Panc1 (cell line): ENCODE results near the gene DPT. TPM values are rescaled to one million over a fixed set of nuclear protein-coding genes. Genes with fewer than 3 reads are reported as not detected.

ENCODE experiments used
- ATAC-seq: fragments of 200-7000 bp; cut with Tn5 transposase; 2 replicates; pipeline ENCODE4 v1.9.1; 2020; ENCODE audit warnings: mild to moderate bottlenecking, moderate library complexity
- BruUV-seq: library from RNA; stranded (reverse); fragments of 400-500 nt; replicated peaks from 2 replicates; lab custom pipeline; 2021; lab: Mats Ljungman, UMichigan
- CTCF ChIA-PET: fragments of 300-600 bp; sonication (Branson Sonifier 250); formaldehyde crosslinking; loops from one replicate; lab custom pipeline; 2022; ENCODE audit warnings: antibody characterized with exemption; lab: Charles Lee
- POLR2A ChIA-PET: fragments of 300-600 bp; sonication (Branson Sonifier 250); formaldehyde crosslinking; loops from one replicate; lab custom pipeline; 2022; ENCODE audit warnings: antibody characterized with exemption; lab: Charles Lee
- DNase-seq: peaks from one replicate; pipeline ENCODE4 v3.0.0-alpha.2; 2010; ENCODE audit warnings: low read depth, low spot score
- H3K27ac ChIP-seq: 2 replicates; pipeline ENCODE4 v1.5.1; 2011; ENCODE audit warnings: mild to moderate bottlenecking, low read length, inconsistent platforms
- H3K27me3 ChIP-seq: fragments of 200-500 bp; sonication (Bioruptor generic); 2 replicates; pipeline ENCODE4 v1.6.0; 2014; ENCODE audit warnings: low read length, inconsistent platforms; ENCODE audit not compliant: control insufficient read depth, insufficient read depth
- H3K36me3 ChIP-seq: fragments of 200-500 bp; sonication (Bioruptor generic); 2 replicates; pipeline ENCODE4 v1.5.1; 2014; ENCODE audit warnings: inconsistent platforms, mild to moderate bottlenecking, low read length, moderate library complexity; ENCODE audit not compliant: control insufficient read depth, insufficient read depth
- H3K4me1 ChIP-seq: 2 replicates; pipeline ENCODE4 v1.5.1; 2011; ENCODE audit warnings: inconsistent platforms, mild to moderate bottlenecking, low read length, moderate library complexity; ENCODE audit not compliant: control insufficient read depth, insufficient read depth
- H3K4me3 ChIP-seq, 2 experiments: 2 replicates each; pipeline ENCODE4 v1.5.1; 2011 to 2012; ENCODE audit warnings: low read depth in 2 of 2, low read length in 2 of 2, mild to moderate bottlenecking in 2 of 2, inconsistent platforms in 1 of 2, moderate library complexity in 1 of 2
- H3K9me3 ChIP-seq: fragments of 200-500 bp; sonication (Bioruptor generic); 2 replicates; pipeline ENCODE4 v1.5.1; 2014; ENCODE audit warnings: low read depth, mild to moderate bottlenecking, inconsistent platforms, low read length, moderate library complexity; ENCODE audit not compliant: control insufficient read depth, insufficient read depth
- CTCF ChIP-seq: fragments of 450-650 bp; IDR thresholded peaks from 2 replicates; pipeline ENCODE4 v1.5.1; 2017; ENCODE audit warnings: mild to moderate bottlenecking
- POLR2AphosphoS5 ChIP-seq: IDR thresholded peaks from 2 replicates; pipeline ENCODE4 v1.6.1; 2012; ENCODE audit warnings: mild to moderate bottlenecking, low read depth, low read length, moderate library complexity
- REST ChIP-seq, 2 experiments: IDR thresholded peaks; 2 replicates each; pipeline ENCODE4 v1.6.1; 2011 to 2012; ENCODE audit warnings: low read depth in 2 of 2, control low read depth in 1 of 2, low read length in 1 of 2, mild to moderate bottlenecking in 1 of 2, moderate library complexity in 1 of 2; ENCODE audit not compliant: insufficient read depth in 1 of 2
- SIN3A ChIP-seq: IDR thresholded peaks from 2 replicates; pipeline ENCODE4 v1.6.1; 2012; ENCODE audit warnings: low read depth, mild to moderate bottlenecking, low read length, moderate library complexity, borderline replicate concordance; ENCODE audit not compliant: insufficient read depth
- TCF7L2 ChIP-seq: IDR thresholded peaks from 2 replicates; pipeline ENCODE4 v1.6.1; 2011; ENCODE audit warnings: mild to moderate bottlenecking, low read depth, low read length, inconsistent platforms
- in situ Hi-C: cut with HindIII; loops from 2 replicates; pipeline ENCODE4 v1.10.0; 2016; ENCODE audit warnings: low sequenced_read_pairs, low pct_unique_long_range_greater_than_20kb
- intact Hi-C: fragments of 100-400 bp; cut with micrococcal nuclease; formaldehyde crosslinking; loops from one replicate; pipeline ENCODE4 v1.10.0; 2022; ENCODE audit not compliant: unreplicated experiment
- total RNA-seq: library from RNA; stranded (reverse); gene quantifications from one replicate; pipeline ENCODE4 v1.2.1, GENCODE V29; 2021; ENCODE audit not compliant: unreplicated experiment

Gene DPT
- total RNA-seq, 1 experiment from 2014 or later: not detected

GRCh38 chr1:168664069-168664834 is 64.8 kb downstream of the DPT start:
- H3K4me1 ChIP-seq: no peaks in the 10 kb centered on the region
- no peak for DNase-seq
- intact Hi-C loops (no loop called here), in situ Hi-C loops (no loop called here)
- no peaks in the 10 kb centered on the region for H3K27me3 ChIP-seq
- ATAC-seq: no peak
- H3K9me3 ChIP-seq: no peaks in the 10 kb centered on the region
- no peak overlapping the region for H3K4me3 ChIP-seq
- ChIA-PET CTCF (no interaction called here), POLR2A (no interaction called here)
- H3K36me3 ChIP-seq: no peaks in the 10 kb centered on the region
- no peak for TF ChIP-seq CTCF
- TF ChIP-seq TCF7L2: no peak
- no peak for TF ChIP-seq POLR2AphosphoS5
- no peak for TF ChIP-seq SIN3A
- TF ChIP-seq REST (IDR thresholded peaks at IDR 0.05; ENCODE audit: insufficient read depth in 1 of 2, low read depth in 2 of 2, low read length in 1 of 2): no peak
- no TSS peak for BruUV-seq
- H3K27ac ChIP-seq: no peak overlapping the region

- Histone ChIP-seq H3K4me1 (no peaks in the 10 kb centered on the region), H3K9me3 (no peaks in the 10 kb centered on the region), H3K36me3 (no peaks in the 10 kb centered on the region), H3K27ac (no peak overlapping the region), H3K27me3 (no peaks in the 10 kb centered on the region), H3K4me3 (no peak overlapping the region)
- POLR2A ChIA-PET: no interaction called here
- no peak for DNase-seq
- ATAC-seq: no peak
- BruUV-seq: no TSS peak
- CTCF ChIA-PET: no interaction called here
- in situ Hi-C loops: no loop called here
- TF ChIP-seq TCF7L2 (no peak), CTCF (no peak), SIN3A (no peak), REST (IDR thresholded peaks at IDR 0.05; ENCODE audit: insufficient read depth in 1 of 2, low read depth in 2 of 2, low read length in 1 of 2) (no peak), POLR2AphosphoS5 (no peak)
- intact Hi-C loops: no loop called here
These were observed 72.5 kb downstream of the DPT start for GRCh38 chr1:168656485-168656884.
